HUES48 (cell line): Measurements from ENCODE around the gene ERC1.
A peak's percentile ranks its signal among the peaks of the same experiment; 100 is the strongest.

ENCODE experiments used
- H3K27ac ChIP-seq: one replicate; pipeline ENCODE4 v1.7.0; 2013; ENCODE audit warnings: low read depth, low read length, inconsistent platforms
- H3K27me3 ChIP-seq: 2 replicates; pipeline ENCODE4 v1.6.1; 2013; ENCODE audit warnings: mild to moderate bottlenecking, low read length; ENCODE audit not compliant: control insufficient read depth, insufficient read depth
- H3K36me3 ChIP-seq: 2 replicates; pipeline ENCODE4 v1.6.1; 2013; ENCODE audit warnings: low read length; ENCODE audit not compliant: control insufficient read depth, insufficient read depth
- H3K4me1 ChIP-seq: 2 replicates; pipeline ENCODE4 v1.6.1; 2013; ENCODE audit warnings: mild to moderate bottlenecking, low read length; ENCODE audit not compliant: control insufficient read depth, insufficient read depth
- H3K4me3 ChIP-seq: 2 replicates; pipeline ENCODE4 v1.5.1; 2013; ENCODE audit warnings: mild to moderate bottlenecking, low read depth, low read length
- H3K9ac ChIP-seq: 2 replicates; pipeline ENCODE4 v1.6.1; 2013; ENCODE audit warnings: mild to moderate bottlenecking, low read depth, low read length, moderate library complexity
- H3K9me3 ChIP-seq: 2 replicates; pipeline ENCODE4 v1.6.1; 2013; ENCODE audit warnings: low read length; ENCODE audit not compliant: control insufficient read depth, insufficient read depth

Gene ERC1

GRCh38 chr12:1001507-1001906 is 10.5 kb downstream of the ERC1 start:
- Histone ChIP-seq H3K9ac (no peak overlapping the region), H3K4me3 (no peak overlapping the region), H3K4me1 (peaks cover 8% of the 10 kb centered on the region), H3K27ac (no peak overlapping the region), H3K9me3 (no peaks in the 10 kb centered on the region), H3K27me3 (no peaks in the 10 kb centered on the region), H3K36me3 (peaks cover 5% of the 10 kb centered on the region; the same call in 1 of the 2 replicates)

- Histone ChIP-seq H3K9ac (no peak overlapping the region), H3K36me3 (peaks cover 5% of the 10 kb centered on the region; the same call in 1 of the 2 replicates), H3K4me3 (no peak overlapping the region), H3K27me3 (no peaks in the 10 kb centered on the region), H3K9me3 (no peaks in the 10 kb centered on the region), H3K4me1 (peaks cover 8% of the 10 kb centered on the region), H3K27ac (peak overlapping the region; percentile 73)
Observed at GRCh38 chr12:1003600-1004271, 12.7 kb downstream of the ERC1 start.

- H3K27ac ChIP-seq: no peak overlapping the region
- H3K9ac ChIP-seq: no peak overlapping the region
- peaks cover 8% of the 10 kb centered on the region for H3K4me1 ChIP-seq
Observed at GRCh38 chr12:1006255-1006654, 15.2 kb downstream of the ERC1 start.

GRCh38 chr12:1007276-1007675 is 16.3 kb downstream of the ERC1 start:
- no peak overlapping the region for H3K27ac ChIP-seq
- no peaks in the 10 kb centered on the region for H3K27me3 ChIP-seq
- H3K9ac ChIP-seq: no peak overlapping the region
- no peaks in the 10 kb centered on the region for H3K9me3 ChIP-seq
- no peaks in the 10 kb centered on the region for H3K36me3 ChIP-seq
- H3K4me3 ChIP-seq: no peak overlapping the region
- peaks cover 8% of the 10 kb centered on the region for H3K4me1 ChIP-seq

More at GRCh38 chr12:1006255-1006654, 15.2 kb downstream of the ERC1 start:
- no peak overlapping the region for H3K4me3 ChIP-seq
- H3K9me3 ChIP-seq: no peaks in the 10 kb centered on the region
- H3K36me3 ChIP-seq: peaks cover 3% of the 10 kb centered on the region; the same call in 1 of the 2 replicates
- no peaks in the 10 kb centered on the region for H3K27me3 ChIP-seq

GRCh38 chr12:1007994-1008393 is 17.0 kb downstream of the ERC1 start:
- Histone ChIP-seq H3K4me1 (peaks cover 8% of the 10 kb centered on the region), H3K36me3 (no peaks in the 10 kb centered on the region), H3K4me3 (no peak overlapping the region), H3K27me3 (no peaks in the 10 kb centered on the region), H3K9ac (no peak overlapping the region), H3K9me3 (no peaks in the 10 kb centered on the region), H3K27ac (no peak overlapping the region)

GRCh38 chr12:1011091-1011490 is 20.1 kb downstream of the ERC1 start:
- Histone ChIP-seq H3K4me3 (no peak overlapping the region), H3K9ac (no peak overlapping the region), H3K9me3 (no peaks in the 10 kb centered on the region), H3K36me3 (no peaks in the 10 kb centered on the region), H3K4me1 (no peaks in the 10 kb centered on the region), H3K27me3 (no peaks in the 10 kb centered on the region), H3K27ac (no peak overlapping the region)

GRCh38 chr12:1013618-1014489 is 22.8 kb downstream of the ERC1 start:
- Histone ChIP-seq H3K36me3 (no peaks in the 10 kb centered on the region), H3K9me3 (no peaks in the 10 kb centered on the region), H3K4me1 (no peaks in the 10 kb centered on the region), H3K27ac (no peak overlapping the region), H3K9ac (no peak overlapping the region), H3K27me3 (no peaks in the 10 kb centered on the region), H3K4me3 (no peak overlapping the region)

- no peaks in the 10 kb centered on the region for H3K9me3 ChIP-seq
Observed at GRCh38 chr12:1019283-1019682, 28.3 kb downstream of the ERC1 start.

GRCh38 chr12:1020389-1020788 is 29.4 kb downstream of the ERC1 start:
- Histone ChIP-seq H3K36me3 (peaks cover 11% of the 10 kb centered on the region), H3K9me3 (no peaks in the 10 kb centered on the region), H3K9ac (no peak overlapping the region), H3K4me3 (no peak overlapping the region), H3K4me1 (no peaks in the 10 kb centered on the region), H3K27ac (no peak overlapping the region), H3K27me3 (no peaks in the 10 kb centered on the region)

More at GRCh38 chr12:1019283-1019682, 28.3 kb downstream of the ERC1 start:
- no peak overlapping the region for H3K9ac ChIP-seq
- peaks cover 11% of the 10 kb centered on the region for H3K36me3 ChIP-seq
- H3K27ac ChIP-seq: no peak overlapping the region
- no peak overlapping the region for H3K4me3 ChIP-seq
- H3K27me3 ChIP-seq: no peaks in the 10 kb centered on the region
- no peaks in the 10 kb centered on the region for H3K4me1 ChIP-seq

- Histone ChIP-seq H3K36me3 (peaks cover 14% of the 10 kb centered on the region), H3K4me1 (no peaks in the 10 kb centered on the region), H3K4me3 (no peak overlapping the region), H3K9ac (no peak overlapping the region), H3K27ac (no peak overlapping the region), H3K9me3 (no peaks in the 10 kb centered on the region), H3K27me3 (no peaks in the 10 kb centered on the region)
Observed at GRCh38 chr12:1022032-1022970, 31.3 kb downstream of the ERC1 start.
